ENCODE measurements around the gene ARHGEF33.

DNA sequence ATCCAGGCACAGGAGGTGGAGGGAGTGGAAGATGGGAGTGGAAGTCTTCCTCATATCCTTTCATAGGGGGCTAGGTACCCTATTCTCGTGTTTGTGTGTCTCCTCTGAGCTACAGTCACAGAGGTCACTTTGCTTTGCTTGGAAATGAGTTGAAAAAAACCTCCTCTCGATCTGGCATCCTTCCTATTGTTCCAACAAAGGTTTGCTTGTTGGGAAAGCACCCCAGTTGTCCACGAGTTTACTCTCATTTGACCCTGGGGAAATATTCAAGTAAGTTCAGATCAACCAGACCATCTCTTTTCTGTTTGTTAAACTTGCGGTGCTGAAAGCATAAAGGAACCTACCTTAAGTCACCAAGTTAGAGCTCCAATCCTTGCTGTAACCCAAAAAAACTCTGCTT, 59.3 kb downstream of the ARHGEF33 start:
- TF ChIP-seq, protein P1, sequence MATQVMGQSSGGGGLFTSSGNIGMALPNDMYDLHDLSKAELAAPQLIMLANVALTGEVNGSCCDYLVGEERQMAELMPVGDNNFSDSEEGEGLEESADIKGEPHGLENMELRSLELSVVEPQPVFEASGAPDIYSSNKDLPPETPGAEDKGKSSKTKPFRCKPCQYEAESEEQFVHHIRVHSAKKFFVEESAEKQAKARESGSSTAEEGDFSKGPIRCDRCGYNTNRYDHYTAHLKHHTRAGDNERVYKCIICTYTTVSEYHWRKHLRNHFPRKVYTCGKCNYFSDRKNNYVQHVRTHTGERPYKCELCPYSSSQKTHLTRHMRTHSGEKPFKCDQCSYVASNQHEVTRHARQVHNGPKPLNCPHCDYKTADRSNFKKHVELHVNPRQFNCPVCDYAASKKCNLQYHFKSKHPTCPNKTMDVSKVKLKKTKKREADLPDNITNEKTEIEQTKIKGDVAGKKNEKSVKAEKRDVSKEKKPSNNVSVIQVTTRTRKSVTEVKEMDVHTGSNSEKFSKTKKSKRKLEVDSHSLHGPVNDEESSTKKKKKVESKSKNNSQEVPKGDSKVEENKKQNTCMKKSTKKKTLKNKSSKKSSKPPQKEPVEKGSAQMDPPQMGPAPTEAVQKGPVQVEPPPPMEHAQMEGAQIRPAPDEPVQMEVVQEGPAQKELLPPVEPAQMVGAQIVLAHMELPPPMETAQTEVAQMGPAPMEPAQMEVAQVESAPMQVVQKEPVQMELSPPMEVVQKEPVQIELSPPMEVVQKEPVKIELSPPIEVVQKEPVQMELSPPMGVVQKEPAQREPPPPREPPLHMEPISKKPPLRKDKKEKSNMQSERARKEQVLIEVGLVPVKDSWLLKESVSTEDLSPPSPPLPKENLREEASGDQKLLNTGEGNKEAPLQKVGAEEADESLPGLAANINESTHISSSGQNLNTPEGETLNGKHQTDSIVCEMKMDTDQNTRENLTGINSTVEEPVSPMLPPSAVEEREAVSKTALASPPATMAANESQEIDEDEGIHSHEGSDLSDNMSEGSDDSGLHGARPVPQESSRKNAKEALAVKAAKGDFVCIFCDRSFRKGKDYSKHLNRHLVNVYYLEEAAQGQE (IDR thresholded peaks at IDR 0.05), result no peak
- TF ChIP-seq, protein P2, sequence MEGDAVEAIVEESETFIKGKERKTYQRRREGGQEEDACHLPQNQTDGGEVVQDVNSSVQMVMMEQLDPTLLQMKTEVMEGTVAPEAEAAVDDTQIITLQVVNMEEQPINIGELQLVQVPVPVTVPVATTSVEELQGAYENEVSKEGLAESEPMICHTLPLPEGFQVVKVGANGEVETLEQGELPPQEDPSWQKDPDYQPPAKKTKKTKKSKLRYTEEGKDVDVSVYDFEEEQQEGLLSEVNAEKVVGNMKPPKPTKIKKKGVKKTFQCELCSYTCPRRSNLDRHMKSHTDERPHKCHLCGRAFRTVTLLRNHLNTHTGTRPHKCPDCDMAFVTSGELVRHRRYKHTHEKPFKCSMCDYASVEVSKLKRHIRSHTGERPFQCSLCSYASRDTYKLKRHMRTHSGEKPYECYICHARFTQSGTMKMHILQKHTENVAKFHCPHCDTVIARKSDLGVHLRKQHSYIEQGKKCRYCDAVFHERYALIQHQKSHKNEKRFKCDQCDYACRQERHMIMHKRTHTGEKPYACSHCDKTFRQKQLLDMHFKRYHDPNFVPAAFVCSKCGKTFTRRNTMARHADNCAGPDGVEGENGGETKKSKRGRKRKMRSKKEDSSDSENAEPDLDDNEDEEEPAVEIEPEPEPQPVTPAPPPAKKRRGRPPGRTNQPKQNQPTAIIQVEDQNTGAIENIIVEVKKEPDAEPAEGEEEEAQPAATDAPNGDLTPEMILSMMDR (IDR thresholded peaks at IDR 0.05), result no peak
- TF ChIP-seq MYC (IDR thresholded peaks at IDR 0.05; ENCODE audit: borderline replicate concordance, low read length), result no peak
- TF ChIP-seq POLR2A (IDR thresholded peaks at IDR 0.05; ENCODE audit: low read length), result no peak

All from A549 (cell line).